Lung (tissue), 12 donors: ENCODE results near the gene MAPKAP1. TPM values are rescaled to one million over a fixed set of nuclear protein-coding genes. Genes with fewer than 3 reads are reported as not detected.

Experiments used
- ATAC-seq: fragments of 200-7000 bp; cut with Tn5 transposase; one replicate; pipeline ENCODE4 v1.9.1; 2020; ENCODE audit warnings: moderate number of reproducible peaks; ENCODE audit not compliant: insufficient read depth, low FRiP score
- DNase-seq, 3 donors: peaks; one replicate each; pipeline ENCODE4 v3.0.0-alpha.2; 2013 to 2017
- H3K27ac ChIP-seq, 2 donors: one replicate each; pipeline ENCODE4 v1.5.1; 2013; ENCODE audit warnings: mild to moderate bottlenecking in 2 of 2, moderate library complexity in 2 of 2, control low read depth in 1 of 2, inconsistent platforms in 1 of 2, low read depth in 1 of 2, low read length in 1 of 2
- H3K27me3 ChIP-seq, 3 donors: one replicate each; pipeline ENCODE4 v1.5.1; 2013; ENCODE audit warnings: low read length in 2 of 3; ENCODE audit not compliant: control insufficient read depth in 3 of 3, insufficient read depth in 3 of 3
- H3K36me3 ChIP-seq, 4 donors: one replicate each; pipeline ENCODE4 v1.5.1; 2013; ENCODE audit warnings: low read length in 4 of 4, mild to moderate bottlenecking in 1 of 4, moderate library complexity in 1 of 4; ENCODE audit not compliant: control insufficient read depth in 4 of 4, insufficient read depth in 4 of 4
- H3K4me1 ChIP-seq, 5 donors: one replicate each; pipeline ENCODE4 v1.5.1; 2013; ENCODE audit warnings: low read length in 5 of 5, mild to moderate bottlenecking in 2 of 5, moderate library complexity in 1 of 5; ENCODE audit not compliant: control insufficient read depth in 5 of 5, insufficient read depth in 5 of 5
- H3K4me3 ChIP-seq: one replicate; pipeline ENCODE4 v1.5.1; 2013; ENCODE audit warnings: mild to moderate bottlenecking, control low read depth, moderate library complexity
- H3K9ac ChIP-seq, 2 donors: one replicate each; pipeline ENCODE4 v1.5.1; 2013; ENCODE audit warnings: low read length in 2 of 2, control low read depth in 1 of 2; ENCODE audit not compliant: insufficient read depth in 1 of 2
- H3K9me3 ChIP-seq, 4 donors: one replicate each; pipeline ENCODE4 v1.5.1; 2013; ENCODE audit warnings: low read length in 3 of 4, mild to moderate bottlenecking in 1 of 4, moderate library complexity in 1 of 4; ENCODE audit not compliant: control insufficient read depth in 4 of 4, insufficient read depth in 3 of 4
- CTCF ChIP-seq: IDR thresholded peaks from 2 replicates; pipeline ENCODE4 v1.5.1; 2012; ENCODE audit warnings: mild to moderate bottlenecking; ENCODE audit errors: control extremely low read depth, extremely low read depth
- WGBS, 2 donors: extraction: QIAGEN DNeasy Blood & Tissue Kit; methylation state at CpG; one replicate each; pipeline ENCODE4 v1.1.7; 2013; 5-methylcytosine and 5-hydroxymethylcytosine counted together
- polyA plus RNA-seq, 2 donors: library from polyadenylated mRNA; stranded (reverse); fragments of 200-250 nt; gene quantifications; one replicate each; pipeline ENCODE4 v1.2.1, GENCODE V29; 2013
- total RNA-seq, 2 donors: library from RNA; depleted of rRNA in 1 of 2; stranded (reverse); fragments of >200 nt in 1 of 2; gene quantifications; one replicate each; pipeline ENCODE4 v1.2.1, GENCODE V29; 2014 to 2021
- donor health status: control.
- donor health status: control.
- donor health status: Bipolar disorder and iron deficiency.
- donor health status: healthy.
- donor health status: DM: yes; HTN: yes; CAD: no.

The MAPKAP1 gene
- total and polyA plus RNA-seq, 4 donors, result 53.0 to 83.3 (median 66.7) TPM

GRCh38 chr9:125659201-125659840 is 47.7 kb downstream of the MAPKAP1 start:
- ATAC-seq (no peak), DNase-seq (no peak)
- H3K9me3 ChIP-seq, result no peaks in the 10 kb centered on the region
- no peak overlapping the region for H3K27ac ChIP-seq
- peaks cover 0 to 10% (median 0%) of the 10 kb centered on the region in 5 donors for H3K4me1 ChIP-seq
- no peak overlapping the region for H3K9ac ChIP-seq
- H3K36me3 ChIP-seq, result peaks cover 0 to 4% (median 0%) of the 10 kb centered on the region in 4 donors
- H3K27me3 ChIP-seq, result no peaks in the 10 kb centered on the region
- no peak for TF ChIP-seq CTCF
- WGBS, 2 donors, result 79 to 93% methylated on average over 2 of the region's 2 CpGs
- H3K4me3 ChIP-seq, result no peak overlapping the region

- Histone ChIP-seq H3K27ac (no peak overlapping the region), H3K4me3 (no peak overlapping the region), H3K36me3 (peaks cover 0 to 4% (median 0%) of the 10 kb centered on the region in 4 donors), H3K9ac (no peak overlapping the region), H3K4me1 (peaks cover 0 to 9% (median 5%) of the 10 kb centered on the region in 5 donors), H3K27me3 (no peaks in the 10 kb centered on the region), H3K9me3 (no peaks in the 10 kb centered on the region)
- ATAC-seq, result no peak
- WGBS, 2 donors, result 67 to 75% methylated on average over 3 of the region's 3 CpGs
- TF ChIP-seq CTCF, result no peak
- no peak for DNase-seq
These were observed 50.4 kb downstream of the MAPKAP1 start for GRCh38 chr9:125656560-125656959.

- no peak for TF ChIP-seq CTCF
- Histone ChIP-seq H3K27me3 (no peaks in the 10 kb centered on the region), H3K9ac (no peak overlapping the region), H3K36me3 (peaks cover 0 to 4% (median 0%) of the 10 kb centered on the region in 4 donors), H3K9me3 (no peaks in the 10 kb centered on the region), H3K27ac (no peak overlapping the region), H3K4me3 (no peak overlapping the region), H3K4me1 (peaks cover 0 to 16% (median 6%) of the 10 kb centered on the region in 5 donors)
- WGBS, 2 donors, result 69 to 78% methylated on average over 5 of the region's 5 CpGs
- ATAC-seq (no peak), DNase-seq (no peak)
These were observed 51.2 kb downstream of the MAPKAP1 start for GRCh38 chr9:125655691-125656410.
